Activated naive CD8-positive, alpha-beta T cell (primary cell): ENCODE measurements around the gene GFRA4.

Experiments
- H3K27ac Mint-ChIP-seq: one replicate; pipeline ENCODE4 v1.8.0; 2021; ENCODE audit warnings: mixed read lengths
- H3K27me3 Mint-ChIP-seq: one replicate; pipeline ENCODE4 v1.8.0; 2021; ENCODE audit warnings: mixed read lengths
- H3K36me3 Mint-ChIP-seq: one replicate; pipeline ENCODE4 v1.8.0; 2021; ENCODE audit warnings: mixed read lengths
- H3K4me1 Mint-ChIP-seq: one replicate; pipeline ENCODE4 v1.8.0; 2021; ENCODE audit warnings: low read depth, mixed read lengths
- H3K4me3 Mint-ChIP-seq: one replicate; pipeline ENCODE4 v1.8.0; 2021; ENCODE audit warnings: mild to moderate bottlenecking, mixed read lengths
- H3K9me3 Mint-ChIP-seq: one replicate; pipeline ENCODE4 v1.8.0; 2021; ENCODE audit warnings: low read depth, mixed read lengths

GFRA4 gene

DNA sequence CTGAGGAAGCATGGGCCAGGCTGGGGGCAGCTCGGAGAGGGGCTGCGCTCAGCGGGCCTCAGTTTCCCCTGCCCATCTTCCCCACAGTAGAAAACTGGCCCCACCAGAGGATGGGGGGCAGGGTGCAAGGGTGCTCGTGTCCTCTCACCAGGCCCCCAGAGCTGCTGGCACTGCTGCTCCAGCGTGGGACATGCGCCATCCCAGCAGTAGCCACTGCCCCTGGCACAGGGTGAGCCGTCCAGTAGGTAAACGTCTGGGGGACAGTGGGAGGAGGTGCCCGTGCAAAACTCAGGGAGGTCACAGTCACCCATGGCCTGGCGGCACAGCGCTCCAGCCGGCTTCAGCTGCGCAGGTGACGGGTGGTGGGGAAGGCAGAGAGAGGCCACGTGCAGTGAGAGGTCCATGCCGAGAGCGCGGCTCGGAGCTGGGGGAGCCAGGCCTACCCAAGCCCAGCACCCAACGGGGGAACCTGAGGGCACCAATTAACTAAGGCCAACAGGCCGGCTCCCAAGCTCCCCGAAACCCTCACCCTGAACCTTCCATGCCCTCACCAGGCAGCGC is 8.9 kb upstream of the GFRA4 start:
- H3K27ac Mint-ChIP-seq = no peak overlapping the region
- peaks cover 10% of the 10 kb centered on the region for H3K4me1 Mint-ChIP-seq
- no peaks in the 10 kb centered on the region for H3K36me3 Mint-ChIP-seq
- H3K27me3 Mint-ChIP-seq = peaks cover 31% of the 10 kb centered on the region
- no peak overlapping the region for H3K4me3 Mint-ChIP-seq
- H3K9me3 Mint-ChIP-seq = no peaks in the 10 kb centered on the region

DNA sequence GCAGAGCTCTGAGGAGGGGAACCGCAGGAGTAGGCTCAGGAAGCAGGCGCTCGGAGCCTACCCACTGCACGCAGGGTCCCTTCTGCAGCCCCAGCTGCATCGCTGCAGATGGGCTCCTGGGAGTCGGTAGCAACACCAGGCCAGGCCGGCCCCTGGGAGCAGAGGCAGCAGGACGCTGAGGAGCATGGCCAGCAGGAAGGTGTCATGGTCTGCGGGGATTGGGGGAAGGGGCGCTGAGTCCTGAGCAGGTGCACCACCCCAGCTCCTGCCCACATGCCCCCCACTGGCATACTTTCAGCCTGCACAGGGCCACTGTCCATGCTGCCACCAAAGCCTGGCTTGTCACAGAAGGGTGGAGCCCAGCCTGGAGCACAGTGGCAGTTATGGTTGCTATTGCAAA is 7.7 kb upstream of the GFRA4 start:
- H3K36me3 Mint-ChIP-seq = no peaks in the 10 kb centered on the region
- H3K4me1 Mint-ChIP-seq = peaks cover 16% of the 10 kb centered on the region
- no peak overlapping the region for H3K4me3 Mint-ChIP-seq
- H3K27me3 Mint-ChIP-seq = peaks cover 31% of the 10 kb centered on the region
- H3K9me3 Mint-ChIP-seq = no peaks in the 10 kb centered on the region
- no peak overlapping the region for H3K27ac Mint-ChIP-seq

GRCh38 chr20:3670511-3670910 is 7.3 kb upstream of the GFRA4 start:
- Mint-ChIP-seq H3K9me3 (no peaks in the 10 kb centered on the region), H3K36me3 (no peaks in the 10 kb centered on the region), H3K4me3 (no peak overlapping the region), H3K4me1 (peaks cover 20% of the 10 kb centered on the region), H3K27me3 (peaks cover 30% of the 10 kb centered on the region), H3K27ac (no peak overlapping the region)

DNA sequence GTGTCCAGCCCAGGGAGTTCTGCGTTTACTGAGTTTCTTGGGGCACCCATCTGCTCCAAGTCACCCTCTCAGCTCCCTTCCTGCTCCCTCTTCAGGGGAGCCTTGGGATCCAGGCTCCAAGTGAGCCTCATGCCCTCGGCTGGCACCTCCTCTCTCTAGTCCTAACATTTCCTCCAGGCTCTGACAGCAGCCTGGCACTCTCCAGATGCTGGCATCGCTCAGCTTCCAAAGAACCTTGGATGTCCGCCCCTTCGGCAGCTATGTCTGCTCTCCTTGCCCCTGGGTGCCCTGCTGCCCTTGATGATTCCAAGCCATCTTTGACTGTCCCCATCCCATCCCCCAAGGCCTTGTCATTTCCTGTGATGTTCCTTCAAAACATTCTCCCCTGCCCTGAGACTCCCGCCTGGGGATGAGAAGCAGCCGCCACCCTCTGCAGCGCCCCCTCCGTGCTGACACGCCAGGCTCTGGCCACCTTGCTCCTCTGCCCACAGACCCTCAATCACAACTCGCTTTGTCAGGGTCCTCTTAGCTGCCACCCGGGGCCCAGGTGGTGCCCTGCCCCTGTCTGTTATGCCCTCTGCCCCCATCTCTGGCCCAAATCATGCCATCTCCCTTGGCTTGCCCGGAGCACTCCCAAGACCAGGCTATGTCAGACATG is 6.6 kb upstream of the GFRA4 start:
- Mint-ChIP-seq H3K27ac (no peak overlapping the region), H3K27me3 (peaks cover 24% of the 10 kb centered on the region), H3K36me3 (no peaks in the 10 kb centered on the region), H3K4me1 (peaks cover 27% of the 10 kb centered on the region), H3K9me3 (no peaks in the 10 kb centered on the region), H3K4me3 (no peak overlapping the region)

GRCh38 chr20:3667434-3668037 is 4.3 kb upstream of the GFRA4 start:
- H3K4me1 Mint-ChIP-seq = peaks cover 26% of the 10 kb centered on the region
- H3K4me3 Mint-ChIP-seq = no peak overlapping the region
- H3K27me3 Mint-ChIP-seq = peaks cover 17% of the 10 kb centered on the region
- no peak overlapping the region for H3K27ac Mint-ChIP-seq
- H3K9me3 Mint-ChIP-seq = no peaks in the 10 kb centered on the region
- no peaks in the 10 kb centered on the region for H3K36me3 Mint-ChIP-seq

- H3K9me3 Mint-ChIP-seq = no peaks in the 10 kb centered on the region
- H3K4me3 Mint-ChIP-seq = no peak overlapping the region
- peaks cover 15% of the 10 kb centered on the region for H3K27me3 Mint-ChIP-seq
- peaks cover 26% of the 10 kb centered on the region for H3K4me1 Mint-ChIP-seq
- no peak overlapping the region for H3K27ac Mint-ChIP-seq
- no peaks in the 10 kb centered on the region for H3K36me3 Mint-ChIP-seq
These were observed 659 bp upstream of the GFRA4 start for GRCh38 chr20:3663858-3664257.

- Mint-ChIP-seq H3K27me3 (peaks cover 17% of the 10 kb centered on the region), H3K4me3 (no peak overlapping the region), H3K36me3 (no peaks in the 10 kb centered on the region), H3K9me3 (no peaks in the 10 kb centered on the region), H3K27ac (no peak overlapping the region), H3K4me1 (peaks cover 22% of the 10 kb centered on the region)
These were observed 1.2 kb downstream of the GFRA4 start for GRCh38 chr20:3661814-3662665.

DNA sequence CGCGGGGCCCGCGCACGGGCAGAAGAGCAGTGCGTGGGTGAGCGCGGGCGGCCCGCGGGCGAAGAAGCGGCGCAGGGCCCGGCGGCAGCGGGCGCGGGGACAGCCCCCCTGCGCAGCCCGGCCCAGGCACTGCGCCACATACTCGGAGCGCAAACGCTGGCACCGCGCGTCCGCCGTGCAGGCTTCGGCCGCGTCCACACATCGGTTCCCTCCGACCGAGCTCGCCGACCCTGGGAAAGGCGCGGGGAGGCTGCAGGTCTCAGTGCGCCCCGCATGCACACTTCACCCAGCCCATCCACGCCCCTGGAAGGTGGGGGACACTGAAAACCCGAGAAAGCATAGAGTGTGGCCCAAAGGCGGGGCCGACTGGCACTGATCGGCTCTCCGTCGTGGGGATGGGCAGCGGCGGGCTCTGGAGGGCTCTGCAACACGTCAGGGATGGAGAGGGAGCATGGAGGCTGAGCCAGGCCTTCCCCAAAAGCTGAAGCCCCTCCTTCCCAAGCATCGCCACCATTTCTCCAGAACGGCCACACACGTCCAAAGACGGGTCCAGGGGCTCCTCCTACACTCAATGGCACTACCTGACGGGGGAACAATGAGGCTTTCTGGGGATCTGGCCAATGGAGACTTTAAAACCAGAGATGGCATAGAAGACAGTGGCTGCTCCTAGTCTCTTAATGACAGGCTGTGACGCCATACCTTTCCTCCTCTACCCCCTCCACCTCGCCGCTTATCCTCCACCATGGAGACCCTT is 2.0 kb downstream of the GFRA4 start:
- no peak overlapping the region for H3K27ac Mint-ChIP-seq
- H3K36me3 Mint-ChIP-seq = no peaks in the 10 kb centered on the region
- H3K27me3 Mint-ChIP-seq = peaks cover 17% of the 10 kb centered on the region
- H3K4me1 Mint-ChIP-seq = peaks cover 17% of the 10 kb centered on the region
- H3K9me3 Mint-ChIP-seq = no peaks in the 10 kb centered on the region
- H3K4me3 Mint-ChIP-seq = no peak overlapping the region

DNA sequence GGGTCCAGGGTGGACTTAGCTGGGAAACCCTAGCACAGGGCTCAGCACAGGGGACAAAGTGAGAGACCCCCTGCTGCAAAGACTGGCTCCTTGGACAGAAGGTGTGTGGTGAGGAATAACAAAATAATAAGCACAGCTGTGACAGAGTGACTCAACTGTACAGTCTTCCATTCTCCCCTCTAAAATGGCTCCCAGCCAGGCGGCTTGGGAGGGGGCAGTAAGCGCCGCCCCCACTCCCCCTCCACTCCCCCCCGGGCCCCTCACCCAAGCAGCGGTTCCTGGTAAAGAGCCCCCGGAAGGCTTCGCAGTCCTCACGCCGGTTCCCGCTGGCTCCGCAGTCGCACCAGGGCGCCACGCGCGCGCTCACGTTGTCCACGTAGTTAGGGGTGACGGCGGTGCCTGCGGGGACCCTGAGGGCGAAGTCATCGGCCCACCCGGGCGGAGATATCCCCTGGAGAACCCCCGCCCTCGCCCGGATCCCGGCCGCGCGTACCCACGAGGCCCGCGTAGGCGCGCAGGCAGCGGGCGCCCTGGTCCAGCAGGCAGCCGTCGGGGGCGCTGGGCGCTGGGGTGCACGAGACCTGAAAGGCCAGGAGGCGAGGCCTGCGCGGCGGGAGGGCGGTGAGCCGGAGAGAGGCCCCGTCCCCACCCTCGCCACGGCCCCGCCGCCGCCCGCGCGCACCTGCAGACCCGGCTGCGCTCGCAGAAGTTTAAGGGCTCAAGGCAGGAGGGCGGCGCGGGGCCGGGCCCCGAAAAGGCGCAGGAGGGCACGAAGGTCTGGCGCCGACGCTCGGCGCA is 2.7 kb downstream of the GFRA4 start:
- no peaks in the 10 kb centered on the region for H3K9me3 Mint-ChIP-seq
- H3K27me3 Mint-ChIP-seq = peaks cover 17% of the 10 kb centered on the region
- no peaks in the 10 kb centered on the region for H3K36me3 Mint-ChIP-seq
- H3K4me3 Mint-ChIP-seq = no peak overlapping the region
- H3K4me1 Mint-ChIP-seq = peaks cover 9% of the 10 kb centered on the region
- no peak overlapping the region for H3K27ac Mint-ChIP-seq

GRCh38 chr20:3659492-3660261 is 3.5 kb downstream of the GFRA4 start:
- Mint-ChIP-seq H3K27me3 (peaks cover 17% of the 10 kb centered on the region), H3K4me1 (peaks cover 2% of the 10 kb centered on the region), H3K36me3 (no peaks in the 10 kb centered on the region), H3K4me3 (no peak overlapping the region), H3K27ac (no peak overlapping the region), H3K9me3 (no peaks in the 10 kb centered on the region)

DNA sequence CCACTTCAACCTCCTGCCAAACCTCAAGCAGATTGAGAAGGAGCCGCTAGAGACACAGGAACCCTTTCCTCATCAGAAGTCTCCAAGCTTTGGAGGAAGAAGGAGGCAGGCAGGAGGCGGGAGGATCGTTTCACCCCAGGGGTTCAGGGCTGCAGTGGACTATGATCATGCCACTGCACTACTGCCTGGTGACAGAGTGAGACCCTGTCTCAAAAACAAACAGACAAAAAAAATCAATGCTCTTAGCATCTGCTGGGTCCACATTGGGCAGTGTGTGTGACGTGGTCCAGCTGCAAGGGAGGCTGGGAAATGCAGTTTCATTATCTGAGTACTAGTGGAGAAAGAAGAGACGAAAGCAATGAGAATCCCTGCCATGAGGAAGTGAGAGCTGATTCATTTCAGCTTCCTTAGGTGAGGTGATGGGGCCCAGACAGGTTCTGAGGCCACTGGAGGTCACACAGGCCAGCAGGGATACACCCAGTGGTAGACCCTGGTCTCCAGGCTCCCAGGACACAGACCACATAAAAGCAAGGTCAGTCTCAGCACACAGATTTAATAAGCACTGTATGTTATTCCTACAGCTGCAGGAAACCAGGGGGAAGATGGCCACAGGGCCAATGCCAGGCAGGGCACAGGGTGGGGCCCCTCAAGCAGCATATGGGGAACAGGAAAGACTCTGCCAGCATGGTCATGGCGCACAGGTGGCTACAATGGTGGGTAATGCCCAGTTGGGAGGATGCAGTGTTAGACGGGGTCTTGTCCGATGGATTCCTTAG is 4.3 kb downstream of the GFRA4 start:
- Mint-ChIP-seq H3K36me3 (no peaks in the 10 kb centered on the region), H3K4me1 (peaks cover 2% of the 10 kb centered on the region), H3K27ac (no peak overlapping the region), H3K4me3 (no peak overlapping the region), H3K9me3 (peaks cover under 1% of the 10 kb centered on the region), H3K27me3 (peaks cover 17% of the 10 kb centered on the region)

- Mint-ChIP-seq H3K9me3 (peaks cover 4% of the 10 kb centered on the region), H3K4me1 (peaks cover 2% of the 10 kb centered on the region), H3K27ac (no peak overlapping the region), H3K27me3 (peaks cover 17% of the 10 kb centered on the region), H3K36me3 (no peaks in the 10 kb centered on the region), H3K4me3 (no peak overlapping the region)
These were observed 5.0 kb downstream of the GFRA4 start for GRCh38 chr20:3658019-3658715.

- H3K4me1 Mint-ChIP-seq = peaks cover 1% of the 10 kb centered on the region
- H3K27me3 Mint-ChIP-seq = peaks cover 5% of the 10 kb centered on the region
- H3K36me3 Mint-ChIP-seq = peaks cover 6% of the 10 kb centered on the region
- H3K9me3 Mint-ChIP-seq = peaks cover 4% of the 10 kb centered on the region
- no peak overlapping the region for H3K4me3 Mint-ChIP-seq
- no peak overlapping the region for H3K27ac Mint-ChIP-seq
These were observed 8.1 kb downstream of the GFRA4 start for GRCh38 chr20:3655131-3655405.
